A673 (cell line): ENCODE results near the gene CDC42BPA. TPM values are rescaled to one million over a fixed set of nuclear protein-coding genes. Genes with fewer than 3 reads are reported as not detected.
"Not testable (repeated sequence)": the region's sequence is repeated elsewhere in the genome, so short reads cannot be mapped to it uniquely, and the experiment has no call there.

Source experiments
- BruUV-seq: library from RNA; stranded (reverse); fragments of 400-500 nt; replicated peaks from 2 replicates; lab custom pipeline; 2021; lab: Mats Ljungman, UMichigan
- CTCF ChIA-PET: fragments of 300-600 bp; sonication (Branson Sonifier 250); formaldehyde crosslinking; loops from one replicate; lab custom pipeline; 2022; ENCODE audit warnings: antibody characterized with exemption; lab: Charles Lee
- POLR2A ChIA-PET: fragments of 300-600 bp; sonication (Branson Sonifier 250); formaldehyde crosslinking; loops from one replicate; lab custom pipeline; 2022; ENCODE audit warnings: antibody characterized with exemption; ENCODE audit not compliant: low non-redundant PET; lab: Charles Lee
- DNase-seq: peaks from one replicate; pipeline ENCODE4 v3.0.0-alpha.2; 2015; ENCODE audit warnings: low spot score
- H3K27ac ChIP-seq: fragments of 200-600 bp; sonication (generic); 2 replicates; pipeline ENCODE4 v1.5.1; 2016; ENCODE audit warnings: mixed run types, low read depth, mild to moderate bottlenecking, mixed read lengths, antibody characterized with exemption, low read length; ENCODE audit not compliant: poor library complexity, severe bottlenecking
- H3K27me3 ChIP-seq: fragments of 200-600 bp; sonication (generic); replicated peaks from 2 replicates; pipeline ENCODE4 v1.6.1; 2017; ENCODE audit warnings: mixed run types, low read depth, mild to moderate bottlenecking, mixed read lengths, antibody characterized with exemption, low read length; ENCODE audit not compliant: insufficient read depth, poor library complexity
- H3K36me3 ChIP-seq: fragments of 200-600 bp; sonication (generic); 2 replicates; pipeline ENCODE4 v1.6.1; 2016; ENCODE audit warnings: mixed run types, mild to moderate bottlenecking, mixed read lengths, antibody characterized with exemption, low read length; ENCODE audit not compliant: insufficient read depth, poor library complexity, severe bottlenecking
- H3K4me1 ChIP-seq: fragments of 200-600 bp; sonication (generic); 2 replicates; pipeline ENCODE4 v1.6.1; 2017; ENCODE audit warnings: mixed run types, mild to moderate bottlenecking, mixed read lengths, antibody characterized with exemption, low read length; ENCODE audit not compliant: insufficient read depth, poor library complexity, severe bottlenecking
- H3K4me3 ChIP-seq: fragments of 200-600 bp; sonication (generic); 2 replicates; pipeline ENCODE4 v1.5.1; 2016; ENCODE audit warnings: low read depth, mixed run types, mild to moderate bottlenecking, mixed read lengths, low read length; ENCODE audit not compliant: poor library complexity, severe bottlenecking
- H3K9me3 ChIP-seq: fragments of 200-600 bp; sonication (generic); 2 replicates; pipeline ENCODE4 v1.6.1; 2016; ENCODE audit warnings: mixed run types, low read depth, mild to moderate bottlenecking, mixed read lengths, antibody characterized with exemption, low read length; ENCODE audit not compliant: poor library complexity, severe bottlenecking
- CTCF ChIP-seq: fragments of 300-800, 200-600 bp; sonication (generic); conservative IDR thresholded peaks from 2 replicates; pipeline ENCODE4 v1.5.1; 2017; ENCODE audit warnings: low read depth, mild to moderate bottlenecking, antibody characterized with exemption, low read length, moderate library complexity, mixed read lengths
- EZH2 ChIP-seq: fragments of 200-600 bp; sonication (generic); IDR thresholded peaks from 2 replicates; pipeline ENCODE4 v1.6.1; 2017; ENCODE audit warnings: borderline replicate concordance, low read depth, mild to moderate bottlenecking, mixed read lengths, antibody characterized with exemption, low read length; ENCODE audit not compliant: poor library complexity, severe bottlenecking
- intact Hi-C: fragments of 100-400 bp; cut with micrococcal nuclease; formaldehyde crosslinking; loops from one replicate; pipeline ENCODE4 v1.10.0; 2022; ENCODE audit not compliant: unreplicated experiment
- total RNA-seq: library from RNA; stranded (reverse); gene quantifications from 2 replicates; pipeline ENCODE4 v1.2.3, GENCODE V29; 2021

Gene CDC42BPA
- total RNA-seq, 1 experiment from 2014 or later = 21.7 TPM

GRCh38 chr1:227242811-227243682, 75.2 kb downstream of the CDC42BPA start:
- POLR2A ChIA-PET = no interaction called here
- no TSS peak for BruUV-seq
- Histone ChIP-seq H3K4me3 (no peak overlapping the region), H3K27me3 (no peaks in the 10 kb centered on the region), H3K36me3 (no peaks in the 10 kb centered on the region), H3K4me1 (no peaks in the 10 kb centered on the region), H3K27ac (no peak overlapping the region), H3K9me3 (no peaks in the 10 kb centered on the region)
- intact Hi-C loops = loop anchor here (10.0 kb wide), 1 partner anchor 618 kb away; no protein-coding TSS in a partner anchor
- TF ChIP-seq CTCF = no peak
- TF ChIP-seq EZH2 = no peak
- CTCF ChIA-PET = no interaction called here
- no peak for DNase-seq

GRCh38 chr1:227240983-227241382, 77.3 kb downstream of the CDC42BPA start:
- no peaks in the 10 kb centered on the region for H3K4me1 ChIP-seq
- TF ChIP-seq CTCF = no peak
- TF ChIP-seq EZH2 = no peak
- intact Hi-C loops = loop anchor here (10.0 kb wide), 1 partner anchor 616 kb away; no protein-coding TSS in a partner anchor
- no peak overlapping the region for H3K4me3 ChIP-seq
- no TSS peak for BruUV-seq
- CTCF ChIA-PET = no interaction called here
- POLR2A ChIA-PET = no interaction called here
- no peaks in the 10 kb centered on the region for H3K27me3 ChIP-seq
- DNase-seq = no peak
- no peaks in the 10 kb centered on the region for H3K36me3 ChIP-seq
- H3K9me3 ChIP-seq = no peaks in the 10 kb centered on the region
- no peak overlapping the region for H3K27ac ChIP-seq

GRCh38 chr1:227234998-227235405, 83.3 kb downstream of the CDC42BPA start:
- peak; percentile 90 for DNase-seq
- ChIA-PET CTCF (no interaction called here), POLR2A (interaction anchor here (0.7 kb wide), 1 partner anchor 297 kb away, joined by 3 read pairs; no protein-coding TSS in a partner anchor)
- Histone ChIP-seq H3K27ac (no peak overlapping the region), H3K36me3 (no peaks in the 10 kb centered on the region), H3K9me3 (no peaks in the 10 kb centered on the region), H3K4me3 (no peak overlapping the region), H3K4me1 (no peaks in the 10 kb centered on the region), H3K27me3 (no peaks in the 10 kb centered on the region)
- TF ChIP-seq CTCF (peak; percentile 84), EZH2 (no peak)
- intact Hi-C loops = loop anchor here (1.0 to 5.0 kb wide), 2 partner anchors 82 to 202 kb away; partner anchors contain the start of gene CDC42BPA
- BruUV-seq = no TSS peak

- POLR2A ChIA-PET, intact Hi-C loops, BruUV-seq, CTCF ChIA-PET, H3K9me3 ChIP-seq, DNase-seq, H3K27ac ChIP-seq, H3K4me1 ChIP-seq, H3K36me3 ChIP-seq, H3K27me3 ChIP-seq, H3K4me3 ChIP-seq: not testable (repeated sequence)
Measured at GRCh38 chr1:227231128-227231527, 87.2 kb downstream of the CDC42BPA start.
